IMR-90 (cell line): ENCODE data around the gene KRTAP10-9.

Experiments
- BHLHE40 ChIP-seq: fragments of 150-350 bp; IDR thresholded peaks from 2 replicates; pipeline ENCODE4 v1.6.1; 2016; ENCODE audit warnings: mild to moderate bottlenecking, low read depth, low read length
- CEBPB ChIP-seq: IDR thresholded peaks from 2 replicates; pipeline ENCODE4 v1.6.1; 2012; ENCODE audit warnings: low read depth, low read length, improper control_type of control experiment
- CHD1 ChIP-seq: IDR thresholded peaks from 2 replicates; pipeline ENCODE4 v1.6.1; 2012; ENCODE audit warnings: low read depth, low read length, improper control_type of control experiment
- CTCF ChIP-seq: conservative IDR thresholded peaks from 2 replicates; pipeline ENCODE4 v1.5.1; 2012; ENCODE audit warnings: mild to moderate bottlenecking, low read depth, low read length, improper control_type of control experiment
- RCOR1 ChIP-seq: IDR thresholded peaks from 2 replicates; pipeline ENCODE4 v1.6.1; 2012; ENCODE audit warnings: mild to moderate bottlenecking, low read length, improper control_type of control experiment; ENCODE audit not compliant: insufficient replicate concordance
- SMC3 ChIP-seq: fragments of 150-350 bp; IDR thresholded peaks from 2 replicates; pipeline ENCODE4 v1.6.1; 2016; ENCODE audit warnings: low read depth, mild to moderate bottlenecking, antibody characterized with exemption, low read length, moderate library complexity
- USF2 ChIP-seq: fragments of 150-350 bp; IDR thresholded peaks from 2 replicates; pipeline ENCODE4 v1.6.1; 2017; ENCODE audit warnings: mild to moderate bottlenecking, antibody characterized with exemption, low read length, low read depth

GRCh38 chr21:44618909-44619308, 8.0 kb upstream of the KRTAP10-9 start:
- no peak for TF ChIP-seq CTCF
- TF ChIP-seq SMC3, result no peak
- no peak for TF ChIP-seq CEBPB
- TF ChIP-seq USF2, result no peak
- no peak for TF ChIP-seq BHLHE40
- TF ChIP-seq RCOR1, result no peak
- no peak for TF ChIP-seq CHD1
